Measurements from ENCODE around the gene EXOC6. TPM values are rescaled to one million over a fixed set of nuclear protein-coding genes. Genes with fewer than 3 reads are reported as not detected.

The EXOC6 gene
- polyA plus RNA-seq, 1 donor from 2014 or later, result 26.3 TPM

GRCh38 chr10:92811986-92812385 lies 36.3 kb upstream of the EXOC6 start:
- H3F3A ChIP-seq (ENCODE audit: insufficient read depth, low read length, poor library complexity, severe bottlenecking), result no peaks in the 10 kb centered on the region
- H4K20me1 ChIP-seq (ENCODE audit: insufficient read depth), result no peaks in the 10 kb centered on the region
- H3K9ac ChIP-seq (ENCODE audit: low read length), result no peak overlapping the region
- no peaks in the 10 kb centered on the region for H3K27me3 ChIP-seq (ENCODE audit: insufficient read depth, low read depth, low read length)
- H3K4me3 ChIP-seq (ENCODE audit: low read length), result no peak overlapping the region
- no peaks in the 10 kb centered on the region for H3K36me3 ChIP-seq (ENCODE audit: insufficient read depth, low read length)
- H2AFZ ChIP-seq (ENCODE audit: low read depth, low read length), result no peak overlapping the region
- no peak overlapping the region for H3K27ac ChIP-seq (ENCODE audit: low read length)
- H3K79me2 ChIP-seq (replicated peaks; ENCODE audit: insufficient read depth, low read length), result no peaks in the 10 kb centered on the region
- TF ChIP-seq MXI1 (conservative IDR thresholded peaks at IDR 0.05; ENCODE audit: poor library complexity, severe bottlenecking), result no peak
- TF ChIP-seq CTCF (IDR thresholded peaks at IDR 0.05; ENCODE audit: poor library complexity, severe bottlenecking), result no peak
- TF ChIP-seq RAD21 (conservative IDR thresholded peaks at IDR 0.05), result no peak
- TF ChIP-seq SMC3 (conservative IDR thresholded peaks at IDR 0.05; ENCODE audit: poor library complexity), result no peak
- TF ChIP-seq POLR2AphosphoS5 (IDR thresholded peaks at IDR 0.05), result no peak
- TF ChIP-seq EP300 (conservative IDR thresholded peaks at IDR 0.05; ENCODE audit: poor library complexity, severe bottlenecking), result no peak
- no peak for TF ChIP-seq TAF1 (IDR thresholded peaks at IDR 0.05; ENCODE audit: low read depth)
- no peak for TF ChIP-seq REST (IDR thresholded peaks at IDR 0.05; ENCODE audit: borderline replicate concordance)
- TF ChIP-seq EZH2 (IDR thresholded peaks at IDR 0.05; ENCODE audit: borderline replicate concordance, insufficient read depth, low read length, poor library complexity, severe bottlenecking), result no peak
- no peak overlapping the region for H3K4me2 ChIP-seq (ENCODE audit: low read length)
- no peaks in the 10 kb centered on the region for H3K9me2 ChIP-seq (ENCODE audit: insufficient read depth, low read length)
- no peaks in the 10 kb centered on the region for H3K9me3 ChIP-seq (ENCODE audit: low read length)

GRCh38 chr10:92813979-92814378 lies 34.3 kb upstream of the EXOC6 start:
- no peaks in the 10 kb centered on the region for H3K79me2 ChIP-seq (replicated peaks; ENCODE audit: insufficient read depth, low read length)
- no peak overlapping the region for H3K4me2 ChIP-seq (ENCODE audit: low read length)
- no peaks in the 10 kb centered on the region for H3K27me3 ChIP-seq (ENCODE audit: insufficient read depth, low read depth, low read length)
- no peak overlapping the region for H3K4me3 ChIP-seq (ENCODE audit: low read length)
- H4K20me1 ChIP-seq (ENCODE audit: insufficient read depth), result no peaks in the 10 kb centered on the region
- no peak overlapping the region for H2AFZ ChIP-seq (ENCODE audit: low read depth, low read length)
- no peaks in the 10 kb centered on the region for H3K9me3 ChIP-seq (ENCODE audit: low read length)
- no peaks in the 10 kb centered on the region for H3K36me3 ChIP-seq (ENCODE audit: insufficient read depth, low read length)
- no peaks in the 10 kb centered on the region for H3F3A ChIP-seq (ENCODE audit: insufficient read depth, low read length, poor library complexity, severe bottlenecking)
- no peaks in the 10 kb centered on the region for H3K9me2 ChIP-seq (ENCODE audit: insufficient read depth, low read length)
- no peak overlapping the region for H3K27ac ChIP-seq (ENCODE audit: low read length)
- no peak for TF ChIP-seq EZH2 (IDR thresholded peaks at IDR 0.05; ENCODE audit: borderline replicate concordance, insufficient read depth, low read length, poor library complexity, severe bottlenecking)
- no peak for TF ChIP-seq CTCF (IDR thresholded peaks at IDR 0.05; ENCODE audit: poor library complexity, severe bottlenecking)
- no peak overlapping the region for H3K9ac ChIP-seq (ENCODE audit: low read length)

Measured in neural cell (in vitro differentiated cells).